Upper lobe of left lung (tissue), 4 donors: ENCODE data around the gene ATIC.

Experiments
- EP300 ChIP-seq, 4 donors: sonication (generic); formaldehyde crosslinking; IDR thresholded peaks; one replicate each; pipeline ENCODE4 v1.5.1; 2017; ENCODE audit warnings: antibody characterized with exemption in 4 of 4, control low read depth in 2 of 4
- POLR2A ChIP-seq, 4 donors: fragments of 450-650 bp; IDR thresholded peaks; one replicate each; pipeline ENCODE4 v1.5.1; 2016 to 2017; ENCODE audit warnings: antibody characterized with exemption in 4 of 4, mild to moderate bottlenecking in 2 of 4
- POLR2AphosphoS5 ChIP-seq, 2 donors: sonication (generic); formaldehyde crosslinking; IDR thresholded peaks; one replicate each; pipeline ENCODE4 v1.5.1; 2017; ENCODE audit warnings: antibody characterized with exemption in 2 of 2
- TF ChIP-seq, protein P1 (sequence below), 6 experiments: fragments of 450-650 bp in 4 of 6; fragments of 200-600 bp in 2 of 6; sonication (generic) in 2 of 6; IDR thresholded peaks; one replicate each; pipeline ENCODE4 v1.5.1; 2016 to 2019; ENCODE audit warnings: antibody characterized with exemption in 6 of 6

DNA sequence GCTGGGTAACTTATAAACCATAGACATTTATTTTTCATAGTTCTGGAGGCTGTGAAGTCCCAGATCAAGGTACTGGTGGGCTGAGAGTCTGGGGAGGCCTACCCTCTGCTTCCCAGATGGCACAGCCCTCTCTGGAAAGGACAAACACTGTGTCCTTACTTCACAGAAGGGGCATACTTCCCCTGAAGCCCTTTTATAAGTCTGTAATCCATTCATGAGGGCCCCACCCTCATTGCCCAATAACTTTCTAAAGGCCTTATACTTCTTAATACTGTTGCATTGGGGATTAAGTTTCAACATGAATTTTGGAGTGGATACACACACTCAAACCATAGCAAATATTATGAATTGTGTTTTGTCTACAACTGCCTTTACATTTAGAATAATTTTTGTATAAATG lies 36.0 kb downstream of the ATIC start:
- TF ChIP-seq, protein P1, sequence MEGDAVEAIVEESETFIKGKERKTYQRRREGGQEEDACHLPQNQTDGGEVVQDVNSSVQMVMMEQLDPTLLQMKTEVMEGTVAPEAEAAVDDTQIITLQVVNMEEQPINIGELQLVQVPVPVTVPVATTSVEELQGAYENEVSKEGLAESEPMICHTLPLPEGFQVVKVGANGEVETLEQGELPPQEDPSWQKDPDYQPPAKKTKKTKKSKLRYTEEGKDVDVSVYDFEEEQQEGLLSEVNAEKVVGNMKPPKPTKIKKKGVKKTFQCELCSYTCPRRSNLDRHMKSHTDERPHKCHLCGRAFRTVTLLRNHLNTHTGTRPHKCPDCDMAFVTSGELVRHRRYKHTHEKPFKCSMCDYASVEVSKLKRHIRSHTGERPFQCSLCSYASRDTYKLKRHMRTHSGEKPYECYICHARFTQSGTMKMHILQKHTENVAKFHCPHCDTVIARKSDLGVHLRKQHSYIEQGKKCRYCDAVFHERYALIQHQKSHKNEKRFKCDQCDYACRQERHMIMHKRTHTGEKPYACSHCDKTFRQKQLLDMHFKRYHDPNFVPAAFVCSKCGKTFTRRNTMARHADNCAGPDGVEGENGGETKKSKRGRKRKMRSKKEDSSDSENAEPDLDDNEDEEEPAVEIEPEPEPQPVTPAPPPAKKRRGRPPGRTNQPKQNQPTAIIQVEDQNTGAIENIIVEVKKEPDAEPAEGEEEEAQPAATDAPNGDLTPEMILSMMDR (IDR thresholded peaks at IDR 0.05) = no peak
- TF ChIP-seq POLR2A (IDR thresholded peaks at IDR 0.05) (no peak), POLR2AphosphoS5 (IDR thresholded peaks at IDR 0.05) (no peak), EP300 (IDR thresholded peaks at IDR 0.05) (no peak)
